ACHN (cell line): ENCODE results near the gene KIF18A.

Source experiments
- DNase-seq: peaks from one replicate; pipeline ENCODE4 v3.0.0-alpha.2; 2015
- in situ Hi-C: cut with HindIII; loops from 2 replicates; pipeline ENCODE4 v1.10.0; 2017; ENCODE audit warnings: low sequenced_read_pairs, low pct_ligation_motif_present, low pct_unique_long_range_greater_than_20kb

The KIF18A gene

DNA sequence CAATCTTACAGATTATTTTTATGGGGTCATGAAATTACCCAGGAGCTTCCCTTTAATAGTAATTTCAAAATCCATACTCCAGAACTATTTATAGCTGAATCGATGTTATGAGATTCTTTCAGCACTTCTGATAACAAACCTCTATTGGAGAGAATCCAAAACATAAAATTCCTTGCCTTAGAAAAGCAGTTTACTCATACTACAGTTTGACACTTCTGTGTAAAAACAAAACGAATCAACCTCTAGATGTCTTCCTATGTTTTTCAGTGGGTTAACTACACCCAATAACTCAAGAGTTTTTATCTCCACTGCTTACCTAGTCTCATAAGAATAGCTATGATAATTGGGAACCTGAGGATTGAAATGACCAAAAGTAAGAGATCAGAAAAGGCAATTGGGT lies 35.6 kb downstream of the KIF18A start:
- DNase-seq, result no peak

DNA sequence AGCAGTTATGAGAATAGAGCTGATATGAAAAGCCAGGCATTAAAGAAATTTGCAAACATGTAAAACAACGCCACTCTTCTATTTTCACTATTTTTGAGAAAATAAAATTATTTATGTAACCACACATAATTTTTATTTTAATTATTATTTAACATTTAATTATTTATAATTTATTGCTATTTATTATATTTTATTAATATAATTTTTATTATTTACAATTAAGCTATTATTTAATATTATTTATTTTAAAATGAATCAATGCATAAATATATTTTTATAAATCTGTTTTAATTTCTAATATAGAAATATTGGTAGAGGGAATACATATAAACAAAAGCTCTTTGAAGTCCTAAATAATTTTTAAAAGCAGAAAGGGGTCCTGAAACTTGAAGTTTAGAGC lies 36.7 kb downstream of the KIF18A start:
- no peak for DNase-seq
- in situ Hi-C loops, result no loop called here

More for the DNA sequence above, 35.6 kb downstream of the KIF18A start:
- in situ Hi-C loops, result no loop called here

DNA sequence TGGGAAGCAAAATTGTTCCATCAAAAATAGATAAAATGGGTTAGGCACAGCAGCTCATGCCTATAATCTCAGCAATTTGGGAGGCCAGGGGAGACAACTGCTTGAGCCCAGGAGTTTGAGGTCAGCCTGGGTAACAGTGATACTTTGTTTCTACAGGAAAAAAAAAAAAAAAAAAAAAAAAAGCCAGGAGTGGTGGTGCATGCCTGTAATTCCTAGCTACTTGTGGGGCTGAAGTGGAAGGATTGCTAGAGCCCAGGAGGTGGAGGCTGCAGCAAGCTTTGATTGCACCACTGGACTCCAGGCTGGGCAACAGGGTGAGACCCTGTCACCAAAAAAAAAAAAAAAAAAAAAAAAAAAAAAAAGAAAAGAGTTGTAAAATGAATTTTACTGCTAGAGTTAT lies 49.6 kb downstream of the KIF18A start:
- DNase-seq, result peak; percentile 11
- in situ Hi-C loops, result no loop called here

DNA sequence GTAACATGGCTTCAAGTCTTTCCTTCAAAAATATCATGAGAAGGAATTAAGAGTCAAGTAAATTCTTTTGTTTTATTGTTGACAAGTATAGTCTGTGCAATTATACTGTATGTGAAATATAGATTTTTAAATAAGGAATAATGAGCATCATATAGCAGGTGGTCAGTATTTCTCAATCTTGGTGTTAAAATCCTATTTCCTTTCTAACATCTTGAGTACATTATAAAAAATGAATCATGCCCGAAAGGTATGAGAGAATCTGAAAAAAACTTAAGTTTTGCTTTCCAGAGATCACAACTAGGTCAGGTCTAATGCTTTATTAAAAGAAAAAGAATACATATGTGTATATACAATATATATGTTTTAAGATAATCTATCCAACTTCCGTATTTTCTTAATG lies 53.1 kb downstream of the KIF18A start:
- DNase-seq, result no peak
- in situ Hi-C loops, result no loop called here

DNA sequence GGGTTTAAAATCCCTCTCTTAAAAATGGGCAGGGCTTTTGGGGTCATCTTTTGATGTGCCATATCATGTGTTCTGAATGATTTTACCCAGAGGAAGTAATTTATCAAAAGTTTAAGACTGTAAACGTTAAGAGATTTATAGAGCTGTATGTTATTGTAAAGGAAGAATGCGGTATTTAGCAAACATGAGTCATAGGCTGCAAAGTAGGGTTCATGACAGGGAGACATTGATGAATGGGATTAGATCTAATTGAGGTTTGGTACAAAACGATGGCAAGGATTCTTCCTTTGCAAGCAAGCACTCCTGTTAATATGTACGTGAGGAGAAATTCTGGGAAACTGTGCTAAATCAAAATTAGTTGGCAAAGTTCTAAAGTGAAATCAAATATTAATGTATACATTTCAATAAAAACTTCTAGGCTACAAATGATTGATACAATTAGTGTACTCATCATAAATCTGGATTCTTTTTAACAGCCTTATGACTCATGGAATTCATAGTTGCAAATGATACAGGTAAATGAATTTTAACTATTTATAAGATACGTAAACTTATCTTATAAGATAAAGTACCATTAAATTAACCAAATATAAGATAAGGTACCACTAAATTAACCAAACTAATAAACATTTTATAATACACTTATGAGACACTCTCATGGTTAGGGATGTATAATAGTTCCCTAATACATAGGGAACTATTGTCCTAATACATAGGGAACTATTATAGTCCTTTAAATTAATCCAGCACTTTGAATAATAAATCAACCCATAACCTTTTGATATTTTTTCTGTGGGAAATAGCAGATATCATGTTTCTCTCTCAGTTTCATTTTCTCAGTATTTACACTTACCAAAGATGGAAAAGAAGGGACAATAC lies 58.4 kb downstream of the KIF18A start:
- in situ Hi-C loops, result no loop called here
- no peak for DNase-seq

DNA sequence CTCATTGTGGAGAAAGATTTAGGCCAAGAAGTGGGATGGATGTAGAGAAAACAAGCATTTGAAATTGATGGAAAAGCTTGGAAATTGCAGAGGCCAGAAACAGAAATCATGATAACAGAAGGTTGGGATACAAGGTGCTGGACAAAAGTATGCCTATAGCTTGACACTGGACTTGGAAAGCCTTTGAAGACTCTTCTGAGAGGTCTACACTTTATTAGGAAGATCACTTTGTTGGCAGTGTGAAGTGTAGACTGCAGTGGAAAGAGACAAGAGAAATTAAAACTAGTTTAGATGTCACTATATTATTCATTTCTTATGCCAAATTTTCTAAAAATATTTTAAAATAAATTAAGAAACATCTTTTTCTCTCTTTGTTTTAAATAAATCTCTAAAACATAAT lies 59.1 kb downstream of the KIF18A start:
- no peak for DNase-seq
- in situ Hi-C loops, result no loop called here

DNA sequence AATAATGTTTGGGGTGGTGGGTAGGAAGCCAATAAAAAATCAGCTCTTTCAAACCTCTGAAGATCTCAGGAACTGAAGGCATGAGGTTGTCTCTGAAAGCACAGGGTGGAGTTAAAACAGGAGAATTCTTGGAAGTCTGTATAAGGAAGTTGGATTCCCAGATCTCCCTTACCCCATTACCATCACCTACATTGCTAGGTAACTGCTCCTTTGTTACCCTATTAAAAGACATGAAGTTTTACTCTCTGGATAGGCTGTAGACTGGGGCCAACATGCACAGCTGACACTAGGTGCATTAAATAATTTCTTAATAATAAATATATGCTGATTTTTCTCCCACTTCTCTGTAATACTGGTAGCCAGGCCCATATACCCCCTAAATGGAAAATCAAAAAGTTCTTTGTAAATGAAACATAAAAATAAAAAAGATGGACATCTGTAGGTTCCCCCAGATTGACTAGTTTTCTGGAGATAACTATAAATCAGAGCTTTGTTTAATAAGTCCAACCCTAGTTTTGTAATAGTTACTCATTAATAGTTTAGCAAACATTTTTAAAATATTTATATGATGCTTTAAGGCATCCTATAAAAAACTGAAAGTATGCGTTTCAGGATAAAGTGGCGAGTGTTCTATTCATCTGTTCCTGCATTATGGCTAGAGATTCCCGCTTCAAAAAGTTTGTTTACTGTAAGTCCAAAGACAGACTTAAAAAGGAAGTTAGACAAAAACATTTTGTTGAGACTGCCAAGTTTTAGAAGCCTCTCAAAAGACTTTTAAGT lies 63.8 kb downstream of the KIF18A start:
- DNase-seq, result no peak
- in situ Hi-C loops, result no loop called here

DNA sequence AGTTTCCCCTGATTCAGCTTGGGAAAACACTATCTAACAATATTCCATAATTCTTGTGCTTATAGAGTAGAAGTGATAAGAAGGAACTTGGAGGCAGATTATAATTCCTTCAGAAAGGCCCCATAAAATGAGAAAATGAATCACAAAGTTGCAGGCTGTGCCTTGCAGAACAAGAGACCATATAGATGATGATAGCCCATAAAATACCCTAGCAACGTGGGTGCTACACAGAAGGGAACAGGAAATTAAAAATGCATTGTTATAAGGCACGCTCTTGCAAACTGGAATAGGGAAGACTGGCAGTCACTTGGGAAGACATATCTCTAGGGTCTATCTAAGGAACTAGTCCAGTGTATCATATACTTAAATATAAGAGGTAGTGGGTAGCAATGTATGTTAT lies 67.6 kb downstream of the KIF18A start:
- in situ Hi-C loops, result no loop called here
- no peak for DNase-seq

DNA sequence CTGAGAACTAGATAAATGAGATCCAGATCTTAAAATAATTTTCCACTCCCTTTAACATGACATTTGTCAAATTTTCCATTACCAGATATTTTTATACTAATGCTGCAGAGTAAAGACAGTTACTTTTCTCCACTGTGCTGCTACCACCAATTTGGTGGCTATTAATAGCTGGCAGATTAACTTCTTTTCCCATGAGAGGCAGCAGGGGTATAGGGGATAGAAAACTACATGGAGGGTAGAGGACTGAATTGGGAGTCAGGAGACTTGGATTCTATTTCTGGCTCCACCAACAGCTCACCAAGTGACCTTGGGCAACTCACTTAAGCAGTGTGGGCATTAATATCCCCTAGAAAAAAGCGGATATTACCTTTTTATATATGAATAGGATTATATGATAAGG lies 69.2 kb downstream of the KIF18A start:
- in situ Hi-C loops, result no loop called here
- no peak for DNase-seq

DNA sequence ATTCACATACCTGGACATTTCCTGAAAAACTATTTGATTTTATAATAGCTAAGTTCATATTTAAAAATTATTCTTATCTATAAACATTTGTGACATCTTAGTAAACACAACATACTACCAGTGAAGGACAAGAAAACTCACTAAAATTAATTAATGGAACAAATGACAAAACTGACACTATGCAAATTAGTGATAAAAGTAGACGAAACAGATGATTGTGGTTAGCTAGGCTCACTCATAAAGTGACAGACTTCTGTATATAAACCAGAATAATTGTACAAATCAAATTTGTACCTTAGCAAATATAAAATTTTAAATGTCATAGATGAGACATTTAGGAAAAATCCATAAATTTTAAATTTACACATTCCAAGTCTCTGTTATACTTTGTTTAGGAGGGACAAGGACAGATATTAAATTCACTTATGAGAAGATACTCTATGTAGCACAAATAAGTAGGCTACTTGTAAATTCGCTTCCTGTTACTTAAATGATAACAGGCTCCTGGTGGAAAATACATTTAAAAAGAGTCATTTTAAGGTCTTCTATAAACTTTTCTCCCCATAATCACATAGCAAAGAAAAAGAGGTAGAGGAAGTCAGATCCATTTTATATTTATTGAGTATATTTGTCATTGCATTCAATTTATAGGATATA lies 81.2 kb downstream of the KIF18A start:
- in situ Hi-C loops, result no loop called here
- no peak for DNase-seq

DNA sequence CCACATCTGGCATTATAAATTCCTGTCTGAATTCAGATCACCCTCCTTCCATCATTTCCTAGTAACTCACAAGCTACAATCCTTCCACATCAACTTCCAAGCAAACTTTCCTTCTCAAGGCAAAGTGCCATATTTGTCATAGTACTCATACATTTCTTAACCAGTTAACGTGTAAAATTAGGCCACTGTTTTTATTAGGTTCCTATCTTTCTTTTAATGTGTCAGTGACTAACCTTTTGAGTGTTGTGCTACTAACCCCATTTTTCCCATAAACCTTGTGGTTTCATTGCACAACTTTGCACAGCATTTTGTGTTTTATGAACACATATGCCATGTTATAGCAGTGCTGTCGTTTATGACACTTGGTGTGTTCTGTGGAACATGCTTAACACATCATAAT lies 90.1 kb downstream of the KIF18A start:
- DNase-seq, result no peak

DNA sequence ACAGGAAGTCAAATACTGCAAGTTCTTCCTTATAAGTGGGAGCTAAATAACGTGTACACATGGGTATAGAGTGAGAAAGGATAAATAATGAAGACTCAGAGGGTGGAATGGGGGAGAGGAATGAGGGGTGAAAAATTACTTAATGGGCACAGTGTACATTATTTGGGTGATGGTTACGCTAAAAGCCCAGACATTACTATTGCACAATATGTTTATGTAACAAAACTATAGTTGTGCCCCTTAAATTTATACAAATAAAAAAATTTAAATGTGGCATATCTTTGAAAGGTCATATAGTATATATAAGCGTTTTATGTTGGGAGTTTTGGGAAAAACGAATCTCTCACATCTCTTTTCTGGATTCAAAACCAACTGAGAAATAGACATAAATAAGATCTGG lies 96.1 kb downstream of the KIF18A start:
- in situ Hi-C loops, result no loop called here
- DNase-seq, result no peak

More for the DNA sequence above, 90.1 kb downstream of the KIF18A start:
- in situ Hi-C loops, result no loop called here

DNA sequence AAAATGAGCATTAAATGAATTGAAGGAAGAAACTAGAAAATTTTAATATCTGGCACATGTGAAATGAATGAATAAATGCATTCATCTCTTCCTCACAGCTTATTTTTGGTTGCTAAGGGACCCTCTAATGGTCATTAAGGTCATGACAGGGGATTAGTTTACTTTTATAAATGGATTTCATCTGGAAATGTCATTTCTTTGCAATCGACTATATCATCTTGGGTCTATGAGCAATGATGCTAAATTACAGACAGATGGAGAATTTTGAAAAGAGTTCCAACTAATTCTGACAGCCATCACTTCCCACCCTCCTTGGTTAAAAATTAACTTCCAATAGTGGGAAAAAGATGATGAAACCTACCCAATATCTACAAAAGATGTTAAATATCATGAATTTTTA lies 98.0 kb downstream of the KIF18A start:
- no peak for DNase-seq

DNA sequence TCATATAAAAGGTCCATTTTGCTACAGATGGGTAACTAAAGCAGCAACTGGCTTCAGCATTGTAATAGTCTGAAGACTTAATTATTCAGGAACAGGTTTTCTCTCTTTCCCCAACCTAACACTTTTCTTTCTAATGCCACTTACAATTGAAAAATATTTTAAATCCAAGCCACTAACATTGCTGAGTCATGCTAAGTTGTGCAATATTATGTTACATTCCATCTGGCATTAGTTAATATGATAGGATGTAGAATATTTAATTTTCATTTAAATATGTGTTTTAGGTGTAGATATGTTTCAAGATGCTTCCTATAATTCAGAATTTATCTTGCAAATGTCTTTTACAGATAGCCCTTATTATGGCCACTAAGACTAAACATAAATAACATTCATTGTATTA lies 98.6 kb downstream of the KIF18A start:
- DNase-seq, result peak; percentile 8
- in situ Hi-C loops, result no loop called here

More for the DNA sequence above, 98.0 kb downstream of the KIF18A start:
- in situ Hi-C loops, result no loop called here

DNA sequence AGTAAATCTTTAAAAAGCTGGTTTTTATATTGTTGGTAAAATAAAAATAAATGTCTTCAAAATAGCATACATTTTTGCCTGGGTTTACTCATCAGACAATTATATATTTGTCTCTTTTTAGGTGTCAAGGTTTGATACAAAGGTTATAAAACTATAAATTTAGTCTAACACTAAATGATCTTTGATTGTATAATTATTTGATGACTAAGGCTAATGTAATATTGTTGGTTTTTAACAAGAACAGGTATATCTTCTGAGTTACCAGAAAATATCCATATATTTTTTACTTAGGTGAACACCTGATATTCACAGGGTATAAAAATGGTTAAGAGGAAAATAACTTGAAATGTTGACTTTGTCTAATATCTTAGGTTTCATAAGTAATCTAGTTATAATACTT lies 104.3 kb downstream of the KIF18A start:
- no peak for DNase-seq
- in situ Hi-C loops, result no loop called here

DNA sequence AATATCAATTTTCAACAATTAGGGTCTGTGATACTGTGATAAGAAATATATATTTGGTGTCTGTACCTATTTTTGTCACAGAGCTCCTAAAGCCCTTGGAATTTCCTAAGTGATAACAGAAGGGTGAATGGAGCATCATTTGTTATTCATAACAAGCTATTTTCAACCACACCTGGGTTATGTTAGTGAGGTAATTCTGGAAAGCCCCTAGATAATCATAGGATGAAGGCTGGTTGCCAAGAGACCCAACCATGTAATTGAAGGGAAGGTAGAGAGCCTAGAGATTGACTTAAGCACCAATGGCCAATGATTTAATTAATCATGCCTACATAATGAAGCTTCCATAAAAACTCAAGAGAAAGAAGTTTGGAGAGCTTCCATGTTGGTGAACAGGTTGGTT lies 109.4 kb downstream of the KIF18A start:
- in situ Hi-C loops, result no loop called here
- no peak for DNase-seq

DNA sequence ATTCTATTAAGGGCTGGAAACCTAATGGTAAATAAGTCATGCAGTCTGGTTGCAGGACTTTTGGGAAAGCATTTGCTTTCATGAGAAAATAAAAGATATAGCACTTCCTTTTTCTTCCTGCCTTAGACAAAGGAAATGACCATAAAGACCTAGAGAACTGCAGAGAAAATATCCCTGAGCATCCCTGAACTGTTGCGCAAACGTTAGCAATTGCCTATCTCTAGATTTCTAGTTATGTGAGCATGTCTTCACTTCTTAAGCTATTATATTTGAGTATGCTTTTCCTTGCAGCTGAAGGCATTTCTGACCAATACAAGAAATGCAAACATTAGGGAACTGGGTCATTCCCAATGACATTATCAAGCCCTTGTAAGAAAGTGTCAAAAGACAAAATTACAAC lies 110.6 kb downstream of the KIF18A start:
- in situ Hi-C loops, result no loop called here

DNA sequence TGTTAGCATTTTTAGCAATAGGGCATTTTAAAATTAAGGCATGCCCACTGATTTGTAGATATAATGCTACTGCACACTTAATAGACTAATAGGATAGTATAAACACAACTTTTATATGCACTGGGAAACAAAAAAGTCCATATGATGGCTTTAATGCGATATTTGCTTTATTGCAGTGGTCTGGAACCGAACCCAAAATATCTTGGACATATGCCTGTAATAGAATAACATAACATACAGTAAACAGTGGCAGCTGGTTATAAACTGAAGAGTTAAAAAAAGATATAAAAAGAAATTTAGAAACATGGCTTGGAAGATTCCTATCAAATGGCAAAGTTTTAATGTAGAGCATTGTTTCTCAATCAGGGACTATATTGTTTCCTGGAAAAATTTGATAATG lies 111.9 kb downstream of the KIF18A start:
- no peak for DNase-seq
- in situ Hi-C loops, result no loop called here

More for the DNA sequence above, 110.6 kb downstream of the KIF18A start:
- no peak for DNase-seq

DNA sequence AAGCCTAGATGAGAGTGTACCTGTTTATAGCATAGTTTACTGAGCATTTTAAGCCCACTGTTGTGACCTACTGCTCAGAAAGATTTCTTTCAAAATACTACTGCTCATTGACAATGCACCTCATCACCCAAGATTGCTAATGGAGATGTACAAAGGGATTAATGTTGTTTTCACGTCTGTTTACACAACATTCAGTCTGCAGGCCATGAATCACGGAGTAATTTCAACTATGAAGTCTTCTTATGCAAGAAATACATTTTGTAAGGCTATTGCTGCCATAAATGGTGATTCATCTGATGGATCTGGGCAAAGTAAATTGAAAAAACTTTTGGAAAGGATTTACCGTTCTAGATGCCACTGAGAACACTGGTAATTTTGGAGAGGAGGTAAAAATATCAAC lies 112.9 kb downstream of the KIF18A start:
- in situ Hi-C loops, result no loop called here
- no peak for DNase-seq
